K562 (cell line): ENCODE data around the gene ELOVL1. TPM values are rescaled to one million over a fixed set of nuclear protein-coding genes. Genes with fewer than 3 reads are reported as not detected.

Experiments used
- ATAC-seq: fragments of 200-7000 bp; cut with Tn5 transposase; 3 replicates; pipeline ENCODE4 v1.9.1; 2020; ENCODE audit warnings: moderate library complexity
- BruUV-seq: library from RNA; stranded (reverse); fragments of 400-500 nt; replicated peaks from 2 replicates; lab custom pipeline; 2021; lab: Mats Ljungman, UMichigan
- CTCF ChIA-PET: fragments of 300-600 bp; formaldehyde crosslinking; extraction: SDS; loops from one replicate; lab custom pipeline; 2021; ENCODE audit warnings: low intra/inter-chr PET ratio; lab: Yijun Ruan, JAX
- POLR2A ChIA-PET: fragments of 300-600, 350-650 bp; sonication (Branson Sonifier 250); formaldehyde crosslinking; extraction: SDS; loops from one replicate; lab custom pipeline; 2021; ENCODE audit warnings: antibody characterized with exemption, inconsistent platforms; lab: Yijun Ruan, JAX
- DNase-seq, 4 experiments: peaks; one replicate each; pipeline versions ENCODE4 v3.0.0 to v3.0.0-alpha.2; 2011 to 2018; ENCODE audit warnings: low spot score in 3 of 4, mixed read lengths in 3 of 4; ENCODE audit errors: extremely low read depth in 1 of 4
- FAIRE-seq: peaks from 2 replicates; lab custom pipeline; 2011; peaks lifted over from hg19 to GRCh38; lab: Jason Lieb, UNC
- H2AFZ ChIP-seq: 2 replicates; pipeline ENCODE4 v1.6.0; 2011; ENCODE audit warnings: low read depth, low read length, control low read depth, inconsistent platforms
- H3K27ac ChIP-seq: fragments of 200-600 bp; 3 replicates; pipeline ENCODE4 v1.8.0; 2011; ENCODE audit warnings: low read depth, mild to moderate bottlenecking, control low read depth, inconsistent platforms, low read length, moderate library complexity, mixed read lengths; ENCODE audit errors: extremely low read depth
- H3K27me3 ChIP-seq, 2 experiments: fragments of 300-600 bp in 1 of 2; 2 replicates in 1 of 2; 3 replicates in 1 of 2; pipeline versions ENCODE4 v1.6.0 to v1.8.0; 2011; ENCODE audit warnings: inconsistent platforms in 2 of 2, low read length in 2 of 2, mild to moderate bottlenecking in 1 of 2, mixed read lengths in 1 of 2, moderate library complexity in 1 of 2; ENCODE audit not compliant: control insufficient read depth in 2 of 2, insufficient read depth in 2 of 2
- H3K36me3 ChIP-seq: fragments of 300-600 bp; 3 replicates; pipeline ENCODE4 v1.8.0; 2011; ENCODE audit warnings: mild to moderate bottlenecking, low read length, inconsistent platforms; ENCODE audit not compliant: control insufficient read depth, insufficient read depth
- H3K4me1 ChIP-seq, 2 experiments: fragments of 200-600 bp in 1 of 2; replicated peaks in 1 of 2; 2 replicates in 1 of 2; 3 replicates in 1 of 2; pipeline versions ENCODE4 v1.5.1 to v1.8.0; 2011; ENCODE audit warnings: inconsistent platforms in 2 of 2, low read length in 2 of 2, mild to moderate bottlenecking in 1 of 2, mixed read lengths in 1 of 2, moderate library complexity in 1 of 2; ENCODE audit not compliant: control insufficient read depth in 2 of 2, insufficient read depth in 2 of 2
- H3K4me2 ChIP-seq: 2 replicates; pipeline ENCODE4 v1.6.1; 2011; ENCODE audit warnings: low read length, control low read depth, inconsistent platforms, mixed read lengths; ENCODE audit not compliant: insufficient read depth
- H3K4me3 ChIP-seq: fragments of 200-600 bp; sonication (generic), shearing (Covaris generic); 2 replicates; pipeline ENCODE4 v1.5.1; 2016; ENCODE audit warnings: control low read depth, inconsistent platforms
- H3K79me2 ChIP-seq: fragments of 200-600 bp; 3 replicates; pipeline ENCODE4 v1.8.0; 2011; ENCODE audit warnings: low read length, inconsistent platforms; ENCODE audit not compliant: control insufficient read depth, insufficient read depth
- H3K9ac ChIP-seq, 2 experiments: 2 replicates each; pipeline versions ENCODE4 v1.6.0 to v1.6.1; 2011; ENCODE audit warnings: low read depth in 2 of 2, low read length in 2 of 2, control low read depth in 1 of 2, inconsistent platforms in 1 of 2, mild to moderate bottlenecking in 1 of 2, mixed read lengths in 1 of 2; ENCODE audit not compliant: insufficient read depth in 1 of 2
- H3K9me1 ChIP-seq: one replicate; pipeline ENCODE4 v1.6.0; 2011; ENCODE audit warnings: inconsistent platforms, mild to moderate bottlenecking, low read length, moderate library complexity; ENCODE audit not compliant: control insufficient read depth, insufficient read depth
- H3K9me3 ChIP-seq: replicated peaks from 2 replicates; pipeline ENCODE4 v1.5.1; 2011; ENCODE audit warnings: low read depth, low read length, inconsistent platforms; ENCODE audit not compliant: control insufficient read depth, insufficient read depth
- H4K20me1 ChIP-seq: replicated peaks from 2 replicates; pipeline ENCODE4 v1.6.1; 2011; ENCODE audit warnings: low read length, inconsistent platforms, mixed read lengths; ENCODE audit not compliant: control insufficient read depth, insufficient read depth
- BCOR ChIP-seq: fragments of 450-650 bp; IDR thresholded peaks from 2 replicates; pipeline ENCODE4 v1.6.1; 2016
- MED1 ChIP-seq: sonication (generic); formaldehyde crosslinking; IDR thresholded peaks from 2 replicates; pipeline ENCODE4 v1.8.1; 2023; ENCODE audit warnings: missing genetic modification reagents, borderline replicate concordance
- NFATC3 ChIP-seq: fragments of 450-650 bp; IDR thresholded peaks from 2 replicates; pipeline ENCODE4 v1.6.1; 2017; ENCODE audit warnings: mild to moderate bottlenecking
- NFIX ChIP-seq: fragments of 250-450 bp; sonication (Bioruptor Pico); IDR thresholded peaks from 2 replicates; pipeline ENCODE4 v1.4.0; 2020; ENCODE audit warnings: low read depth, mild to moderate bottlenecking, moderate library complexity
- SRF ChIP-seq, 2 experiments: fragments of 250-450, 450-650 bp in 1 of 2; sonication (Bioruptor Pico) in 1 of 2; sonication (generic) in 1 of 2; formaldehyde crosslinking; IDR thresholded peaks; 2 replicates each; pipeline versions ENCODE4 v1.5.0 to v1.5.1; 2020 to 2022; ENCODE audit warnings: mild to moderate bottlenecking in 1 of 2, missing genetic modification reagents in 1 of 2
- ZNF165 ChIP-seq: fragments of 250-450 bp; sonication (Bioruptor Pico); IDR thresholded peaks from 2 replicates; pipeline ENCODE4 v1.4.0; 2020; ENCODE audit warnings: borderline replicate concordance
- ZNF586 ChIP-seq: fragments of 450-650 bp; formaldehyde crosslinking; conservative IDR thresholded peaks from 2 replicates; pipeline ENCODE4 v1.4.0; 2020; ENCODE audit warnings: mild to moderate bottlenecking, moderate library complexity
- ZSCAN32 ChIP-seq: fragments of 450-650 bp; formaldehyde crosslinking; IDR thresholded peaks from 2 replicates; pipeline ENCODE4 v1.4.0; 2020; ENCODE audit warnings: mild to moderate bottlenecking, moderate library complexity
- WGBS: fragments of 100-300 bp; shearing (Covaris generic); methylation state at CpG from one replicate; pipeline ENCODE4 v1.1.6; 2016; ENCODE audit warnings: low coverage, mixed read lengths; ENCODE audit not compliant: insufficient coverage; ENCODE audit errors: missing lambda C conversion rate; 5-methylcytosine and 5-hydroxymethylcytosine counted together
- in situ Hi-C: fragments of 300-500 bp; cut with MboI; formaldehyde crosslinking; loops from 4 replicates; pipeline ENCODE4 v1.15.0; 2018; ENCODE audit warnings: inconsistent platforms, mixed read lengths
- intact Hi-C: fragments of 100-400 bp; cut with micrococcal nuclease; formaldehyde crosslinking; loops from 2 replicates; pipeline ENCODE4 v1.14.2; 2022
- polyA plus RNA-seq, 8 experiments: library from polyadenylated mRNA; depleted of rRNA in 4 of 8; stranded (reverse) in 5 of 8; unstranded in 3 of 8; fragments of >200 nt; fragmentation: Nextera tagmentation in 2 of 8; fragmentation: Illumina TruSeq in 1 of 8; extraction: Ambion mirVana in 2 of 8; extraction: Trizol in 1 of 8; gene quantifications; 2 replicates each; pipeline versions ENCODE4 v1.2.1 to v1.2.3, GENCODE V29; 2011 to 2014; ENCODE audit warnings: inconsistent platforms in 1 of 8, missing spikeins in 1 of 8
- total RNA-seq, 7 experiments: library from RNA; depleted of rRNA in 6 of 7; stranded (reverse); fragments of >200 nt in 6 of 7; fragmentation: Illumina TruSeq in 2 of 7; extraction: Trizol in 2 of 7; gene quantifications; 2 replicates each; pipeline versions ENCODE4 v1.2.1 to v1.2.3, GENCODE V29; 2011 to 2021; ENCODE audit warnings: low replicate concordance in 1 of 7
- TF ChIP-seq, protein P1 (sequence below): fragments of 250-450 bp; sonication (Bioruptor Pico); IDR thresholded peaks from 2 replicates; pipeline ENCODE4 v1.5.0; 2020; ENCODE audit warnings: mild to moderate bottlenecking, borderline replicate concordance

ELOVL1 gene
- total and polyA plus RNA-seq, 9 of the 15 experiments (the other 6 are each of a cell fraction or from before 2014, with no cell fraction given): 51.0 to 157 (median 70.3) TPM

GRCh38 chr1:43392702-43393101 lies 24.9 kb upstream of the ELOVL1 start:
- CTCF ChIA-PET: no interaction called here
- intact Hi-C loops: no loop called here

More at GRCh38 chr1:43392702-43393101, 24.9 kb upstream of the ELOVL1 start:
- no peak for DNase-seq
- FAIRE-seq: no peak
- in situ Hi-C loops: no loop called here
- POLR2A ChIA-PET: interaction anchor here (1.1 kb wide), 1 partner anchor 13 kb away, joined by 3 read pairs; no protein-coding TSS in a partner anchor
- no peaks in the 10 kb centered on the region for H3K9me3 ChIP-seq
- H3K27me3 ChIP-seq: no peaks in the 10 kb centered on the region
- H2AFZ ChIP-seq: no peak overlapping the region
- 53% methylated on average over 3 of the region's 3 CpGs for WGBS
- no peak overlapping the region for H3K27ac ChIP-seq
- no peak for ATAC-seq
- peaks cover 5% of the 10 kb centered on the region for H3K9me1 ChIP-seq
- no peak overlapping the region for H3K9ac ChIP-seq
- H3K4me1 ChIP-seq: peaks cover 0 to 13% of the 10 kb centered on the region in 2 experiments; a peak in 2 of 5 replicates
- H3K4me3 ChIP-seq: no peak overlapping the region
- peaks cover 13% of the 10 kb centered on the region; the same call in 1 of the 2 replicates for H4K20me1 ChIP-seq
- peaks cover 7% of the 10 kb centered on the region for H3K36me3 ChIP-seq
- TF ChIP-seq MED1 (CRISPR knock-in tag) (no peak), ZSCAN32 (CRISPR knock-in tag) (no peak), NFIX (CRISPR knock-in tag) (no peak), ZNF586 (CRISPR knock-in tag) (no peak), ZNF165 (CRISPR knock-in tag) (no peak), NFATC3 (no peak), BCOR (no peak), SRF (CRISPR knock-in tag; IDR thresholded peaks at IDR 0.05) (no peak)
- TF ChIP-seq, protein P1, sequence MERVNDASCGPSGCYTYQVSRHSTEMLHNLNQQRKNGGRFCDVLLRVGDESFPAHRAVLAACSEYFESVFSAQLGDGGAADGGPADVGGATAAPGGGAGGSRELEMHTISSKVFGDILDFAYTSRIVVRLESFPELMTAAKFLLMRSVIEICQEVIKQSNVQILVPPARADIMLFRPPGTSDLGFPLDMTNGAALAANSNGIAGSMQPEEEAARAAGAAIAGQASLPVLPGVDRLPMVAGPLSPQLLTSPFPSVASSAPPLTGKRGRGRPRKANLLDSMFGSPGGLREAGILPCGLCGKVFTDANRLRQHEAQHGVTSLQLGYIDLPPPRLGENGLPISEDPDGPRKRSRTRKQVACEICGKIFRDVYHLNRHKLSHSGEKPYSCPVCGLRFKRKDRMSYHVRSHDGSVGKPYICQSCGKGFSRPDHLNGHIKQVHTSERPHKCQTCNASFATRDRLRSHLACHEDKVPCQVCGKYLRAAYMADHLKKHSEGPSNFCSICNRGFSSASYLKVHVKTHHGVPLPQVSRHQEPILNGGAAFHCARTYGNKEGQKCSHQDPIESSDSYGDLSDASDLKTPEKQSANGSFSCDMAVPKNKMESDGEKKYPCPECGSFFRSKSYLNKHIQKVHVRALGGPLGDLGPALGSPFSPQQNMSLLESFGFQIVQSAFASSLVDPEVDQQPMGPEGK (CRISPR knock-in tag): no peak
- H3K4me2 ChIP-seq: no peak overlapping the region
- BruUV-seq: no TSS peak
- H3K79me2 ChIP-seq: peaks cover 33% of the 10 kb centered on the region
